Measurements from ENCODE around the gene SCAF4.

The SCAF4 gene

GRCh38 chr21:31720330-31720729, 11.6 kb downstream of the SCAF4 start:
- H3K4me1 ChIP-seq (ENCODE audit: insufficient read depth, low read length), result peaks cover 6% of the 10 kb centered on the region; the same call in 1 of the 2 replicates
- ATAC-seq (ENCODE audit: insufficient read depth, low read depth) (no peak), DNase-seq (no peak)
- no peak overlapping the region for H3K9ac ChIP-seq (ENCODE audit: low read depth, low read length)
- H3K27ac ChIP-seq (ENCODE audit: low read length), result no peak overlapping the region
- no peak overlapping the region for H3K4me2 ChIP-seq (ENCODE audit: insufficient read depth, low read length)
- H2AFZ ChIP-seq (ENCODE audit: low read depth, low read length), result no peak overlapping the region
- H3K79me2 ChIP-seq (ENCODE audit: insufficient read depth, low read length), result peaks cover 98% of the 10 kb centered on the region
- H3K4me3 ChIP-seq (ENCODE audit: low read depth in 1 of 2, low read length in 2 of 2), result no peak overlapping the region
- H3K9me3 ChIP-seq (ENCODE audit: insufficient read depth, low read length, severe bottlenecking), result no peaks in the 10 kb centered on the region
- H3K36me3 ChIP-seq (ENCODE audit: insufficient read depth, low read length), result 0 out of 2 replicates have a peak, but pooled peaks cover 2% of the 10 kb centered on the region
- no peaks in the 10 kb centered on the region for H3K27me3 ChIP-seq (ENCODE audit: insufficient read depth, low read length, poor library complexity)
- peaks cover 92% of the 10 kb centered on the region for H4K20me1 ChIP-seq (ENCODE audit: insufficient read depth, low read length)
- TF ChIP-seq, protein P1, sequence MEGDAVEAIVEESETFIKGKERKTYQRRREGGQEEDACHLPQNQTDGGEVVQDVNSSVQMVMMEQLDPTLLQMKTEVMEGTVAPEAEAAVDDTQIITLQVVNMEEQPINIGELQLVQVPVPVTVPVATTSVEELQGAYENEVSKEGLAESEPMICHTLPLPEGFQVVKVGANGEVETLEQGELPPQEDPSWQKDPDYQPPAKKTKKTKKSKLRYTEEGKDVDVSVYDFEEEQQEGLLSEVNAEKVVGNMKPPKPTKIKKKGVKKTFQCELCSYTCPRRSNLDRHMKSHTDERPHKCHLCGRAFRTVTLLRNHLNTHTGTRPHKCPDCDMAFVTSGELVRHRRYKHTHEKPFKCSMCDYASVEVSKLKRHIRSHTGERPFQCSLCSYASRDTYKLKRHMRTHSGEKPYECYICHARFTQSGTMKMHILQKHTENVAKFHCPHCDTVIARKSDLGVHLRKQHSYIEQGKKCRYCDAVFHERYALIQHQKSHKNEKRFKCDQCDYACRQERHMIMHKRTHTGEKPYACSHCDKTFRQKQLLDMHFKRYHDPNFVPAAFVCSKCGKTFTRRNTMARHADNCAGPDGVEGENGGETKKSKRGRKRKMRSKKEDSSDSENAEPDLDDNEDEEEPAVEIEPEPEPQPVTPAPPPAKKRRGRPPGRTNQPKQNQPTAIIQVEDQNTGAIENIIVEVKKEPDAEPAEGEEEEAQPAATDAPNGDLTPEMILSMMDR (IDR thresholded peaks at IDR 0.05; ENCODE audit: borderline replicate concordance, extremely low read depth, low read length, poor library complexity, severe bottlenecking), result no peak

DNA sequence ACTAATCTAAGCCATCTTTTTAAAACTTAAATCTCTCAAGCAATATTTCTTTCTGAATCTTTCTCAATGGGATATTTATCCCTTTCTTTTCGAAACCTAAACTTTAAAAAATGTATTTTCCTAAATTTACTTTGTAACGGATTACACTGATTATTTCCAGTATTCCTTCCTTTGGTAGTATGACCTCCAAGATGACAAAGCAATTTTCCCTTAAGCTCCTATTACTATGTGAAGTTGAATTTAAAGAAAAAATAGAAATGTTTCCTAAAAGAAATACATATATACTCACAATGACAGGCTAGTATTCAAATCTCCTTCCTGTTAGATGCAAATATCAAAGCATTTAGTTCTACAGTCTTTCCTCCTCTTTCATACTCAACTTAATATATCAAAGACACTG, 15.8 kb downstream of the SCAF4 start:
- no peaks in the 10 kb centered on the region for H3K27me3 ChIP-seq (ENCODE audit: insufficient read depth, low read length, poor library complexity)
- H3K4me3 ChIP-seq (ENCODE audit: low read depth in 1 of 2, low read length in 2 of 2), result no peak overlapping the region
- H3K9me3 ChIP-seq (ENCODE audit: insufficient read depth, low read length, severe bottlenecking), result no peaks in the 10 kb centered on the region
- DNase-seq (no peak), ATAC-seq (ENCODE audit: insufficient read depth, low read depth) (no peak)
- no peaks in the 10 kb centered on the region for H3K4me1 ChIP-seq (ENCODE audit: insufficient read depth, low read length)
- peaks cover 98% of the 10 kb centered on the region for H3K79me2 ChIP-seq (ENCODE audit: insufficient read depth, low read length)
- no peak overlapping the region for H2AFZ ChIP-seq (ENCODE audit: low read depth, low read length)
- H3K9ac ChIP-seq (ENCODE audit: low read depth, low read length), result no peak overlapping the region
- TF ChIP-seq EZH2 (IDR thresholded peaks at IDR 0.05; ENCODE audit: borderline replicate concordance, low read depth, low read length, severe bottlenecking), result no peak
- TF ChIP-seq, protein P1 (IDR thresholded peaks at IDR 0.05; ENCODE audit: borderline replicate concordance, extremely low read depth, low read length, poor library complexity, severe bottlenecking), result no peak
- peaks cover 89% of the 10 kb centered on the region for H4K20me1 ChIP-seq (ENCODE audit: insufficient read depth, low read length)
- no peak overlapping the region for H3K4me2 ChIP-seq (ENCODE audit: insufficient read depth, low read length)
- H3K27ac ChIP-seq (ENCODE audit: low read length), result no peak overlapping the region
- no peaks in the 10 kb centered on the region for H3K36me3 ChIP-seq (ENCODE audit: insufficient read depth, low read length)

DNA sequence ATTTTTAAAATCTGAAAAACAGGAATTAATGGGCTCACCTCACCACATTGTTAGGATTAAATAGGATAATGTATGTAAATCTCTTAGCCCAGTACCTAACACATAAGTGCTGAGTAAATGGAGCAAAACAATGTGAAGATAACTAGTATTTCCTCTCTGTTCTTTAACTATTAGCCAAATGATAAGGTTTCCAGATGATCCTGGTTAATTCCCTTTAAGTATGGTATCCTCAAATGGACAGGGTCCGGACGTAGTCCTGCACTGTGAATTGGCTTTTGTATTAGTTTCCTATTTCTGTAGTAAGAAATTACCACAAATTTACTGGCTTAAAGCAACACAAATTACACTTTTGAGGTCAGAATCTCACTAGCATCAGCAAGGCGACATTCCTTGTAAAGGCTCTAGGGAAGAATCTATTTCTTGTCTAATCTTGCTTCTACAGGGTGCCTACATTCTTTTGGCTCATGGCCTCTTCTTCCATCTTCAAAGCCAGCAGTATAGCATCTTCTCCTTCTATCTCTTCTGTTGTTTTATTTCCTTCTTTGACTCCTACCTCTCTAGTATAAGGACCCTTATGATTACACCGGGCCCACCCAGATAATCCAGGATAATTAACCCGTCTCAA, 17.1 kb downstream of the SCAF4 start:
- Histone ChIP-seq H3K27me3 (ENCODE audit: insufficient read depth, low read length, poor library complexity) (no peaks in the 10 kb centered on the region), H3K4me3 (ENCODE audit: low read depth in 1 of 2, low read length in 2 of 2) (no peak overlapping the region), H3K4me1 (ENCODE audit: insufficient read depth, low read length) (no peaks in the 10 kb centered on the region), H3K9me3 (ENCODE audit: insufficient read depth, low read length, severe bottlenecking) (no peaks in the 10 kb centered on the region), H3K9ac (ENCODE audit: low read depth, low read length) (no peak overlapping the region), H3K36me3 (ENCODE audit: insufficient read depth, low read length) (no peaks in the 10 kb centered on the region), H3K4me2 (ENCODE audit: insufficient read depth, low read length) (no peak overlapping the region), H3K79me2 (ENCODE audit: insufficient read depth, low read length) (peaks cover 98% of the 10 kb centered on the region), H3K27ac (ENCODE audit: low read length) (no peak overlapping the region), H2AFZ (ENCODE audit: low read depth, low read length) (no peak overlapping the region), H4K20me1 (ENCODE audit: insufficient read depth, low read length) (peaks cover 89% of the 10 kb centered on the region)
- no peak for ATAC-seq (ENCODE audit: insufficient read depth, low read depth)
- no peak for DNase-seq
- TF ChIP-seq, protein P1 (IDR thresholded peaks at IDR 0.05; ENCODE audit: borderline replicate concordance, extremely low read depth, low read length, poor library complexity, severe bottlenecking), result no peak
- no peak for TF ChIP-seq EZH2 (IDR thresholded peaks at IDR 0.05; ENCODE audit: borderline replicate concordance, low read depth, low read length, severe bottlenecking)
